HG03432 (cell line): ENCODE results near the gene SPACA6.

Experiments
- ATAC-seq: cut with Tn5 transposase; IDR thresholded peaks from one replicate; pipeline ENCODE4 v1.9.1; 2021; ENCODE audit warnings: mild to moderate bottlenecking, moderate library complexity; ENCODE audit not compliant: unreplicated experiment

Gene SPACA6

DNA sequence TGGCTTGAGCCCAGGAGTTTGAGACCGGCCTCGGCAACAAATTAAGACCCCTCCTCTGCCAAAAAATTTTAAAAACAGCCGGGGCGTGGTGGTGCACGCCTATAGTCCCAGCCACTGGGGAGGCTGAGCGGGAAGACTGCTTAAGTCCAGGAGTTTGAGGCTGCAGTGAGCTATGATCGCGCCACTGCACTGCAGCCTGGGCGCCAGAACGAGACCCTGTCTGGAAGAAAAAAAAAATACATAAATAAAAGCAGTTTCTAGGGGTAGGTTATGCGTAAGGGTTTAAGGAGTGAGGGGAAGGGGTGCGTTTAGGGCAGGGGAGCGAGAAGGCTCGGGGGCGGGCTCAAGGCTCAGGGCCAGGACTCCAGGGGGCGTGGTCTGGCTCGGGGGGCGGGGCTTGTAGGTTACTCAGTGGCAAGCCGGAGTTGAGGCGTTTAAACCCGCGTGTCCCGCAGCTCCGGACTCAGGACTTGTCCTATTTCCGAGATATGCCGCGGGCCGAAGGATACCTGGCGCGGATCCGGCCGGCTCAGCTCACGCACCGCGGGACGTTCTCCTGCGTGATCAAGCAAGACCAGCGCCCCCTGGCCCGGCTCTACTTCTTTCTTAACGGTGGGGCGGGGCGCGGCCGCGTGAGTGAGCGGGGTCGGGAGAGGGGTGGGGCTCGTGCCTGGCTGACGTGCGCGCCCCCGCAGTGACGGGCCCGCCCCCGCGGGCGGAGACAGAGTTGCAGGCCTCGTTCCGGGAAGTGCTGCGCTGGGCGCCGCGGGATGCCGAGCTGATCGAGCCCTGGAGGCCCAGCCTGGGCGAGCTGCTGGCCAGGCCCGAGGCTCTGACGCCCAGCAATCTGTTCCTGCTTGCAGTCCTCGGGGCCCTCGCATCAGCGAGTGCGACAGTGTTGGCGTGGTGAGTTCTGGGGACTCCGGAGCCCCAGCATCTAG, 10.7 kb downstream of the SPACA6 start:
- peak; percentile 95 for ATAC-seq

DNA sequence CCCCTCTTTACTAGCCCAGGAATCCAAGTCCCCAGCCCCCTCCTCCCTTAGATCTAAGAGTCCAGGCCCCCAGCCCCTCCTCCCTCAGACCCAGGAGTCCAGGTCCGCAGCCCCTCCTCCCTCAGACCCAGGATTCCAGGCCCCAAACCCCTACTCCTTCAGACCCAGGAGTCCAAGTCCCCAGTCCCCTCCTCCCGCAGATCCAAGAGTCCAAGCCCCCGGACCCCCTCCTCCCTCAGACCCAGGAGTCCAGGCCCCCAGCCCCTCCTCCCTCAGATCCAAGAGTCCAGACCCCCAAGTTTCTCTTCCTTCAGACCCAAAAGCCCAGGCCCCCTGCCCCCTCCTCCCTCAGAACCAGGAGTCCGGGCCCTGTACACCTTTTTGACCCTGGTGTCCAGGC, 11.5 kb downstream of the SPACA6 start:
- no peak for ATAC-seq

DNA sequence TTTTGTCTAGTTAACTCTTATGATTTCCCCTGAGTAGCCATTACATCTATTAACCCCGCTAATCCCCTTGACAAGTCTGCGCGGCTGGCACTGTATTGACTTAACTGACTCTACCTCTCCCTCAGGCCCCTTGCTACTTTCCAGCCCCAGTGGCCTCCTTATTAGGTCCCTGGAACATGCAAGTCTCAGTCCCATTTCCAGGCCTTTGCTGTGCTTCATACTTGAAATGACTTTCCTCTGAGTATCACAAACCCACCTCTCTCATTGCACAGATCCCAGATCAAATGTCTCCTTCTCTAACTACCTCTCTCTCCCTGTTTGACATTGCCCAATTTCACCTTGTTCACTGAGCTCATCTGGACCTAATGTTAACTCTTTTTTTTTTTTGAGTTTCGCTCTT, 13.2 kb downstream of the SPACA6 start:
- no peak for ATAC-seq

DNA sequence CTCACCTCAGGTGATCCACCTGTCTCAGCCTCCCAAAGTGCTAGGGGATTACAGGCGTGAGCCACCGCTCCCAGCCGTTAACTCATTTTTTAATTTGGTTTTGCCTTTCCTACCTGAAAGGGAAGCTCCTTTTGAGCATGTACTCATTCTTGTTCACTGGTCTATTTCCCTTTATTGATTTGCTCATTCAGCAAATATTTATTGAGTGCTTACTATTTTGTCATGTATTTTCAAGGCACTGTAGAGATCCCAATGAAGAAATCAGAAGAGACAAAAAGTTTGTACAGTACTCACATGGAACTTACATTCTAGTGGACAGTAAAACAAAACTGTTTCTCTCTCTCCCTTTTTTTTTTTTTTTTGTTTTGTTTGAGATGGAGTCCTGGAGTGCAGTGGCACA, 13.8 kb downstream of the SPACA6 start:
- ATAC-seq, result no peak

DNA sequence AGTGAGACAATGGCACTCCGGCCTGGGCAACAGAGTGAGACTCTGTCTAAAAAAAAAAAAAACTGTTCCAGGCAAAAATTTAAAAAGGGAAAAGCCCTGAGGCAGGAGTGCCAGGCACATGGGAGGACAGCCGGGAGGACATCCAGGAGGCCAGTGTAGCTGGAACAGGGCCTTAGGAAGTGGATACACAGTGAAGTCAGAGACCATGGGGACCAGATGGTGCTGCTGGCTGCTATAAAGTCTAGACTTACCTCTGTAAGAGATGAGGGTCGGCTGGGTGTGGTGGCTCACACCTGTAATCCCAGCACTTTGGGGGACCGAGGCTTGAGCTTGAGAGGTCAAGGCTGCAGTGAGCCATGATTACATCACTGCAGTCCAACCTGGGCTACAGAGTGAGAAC, 15.7 kb downstream of the SPACA6 start:
- no peak for ATAC-seq

DNA sequence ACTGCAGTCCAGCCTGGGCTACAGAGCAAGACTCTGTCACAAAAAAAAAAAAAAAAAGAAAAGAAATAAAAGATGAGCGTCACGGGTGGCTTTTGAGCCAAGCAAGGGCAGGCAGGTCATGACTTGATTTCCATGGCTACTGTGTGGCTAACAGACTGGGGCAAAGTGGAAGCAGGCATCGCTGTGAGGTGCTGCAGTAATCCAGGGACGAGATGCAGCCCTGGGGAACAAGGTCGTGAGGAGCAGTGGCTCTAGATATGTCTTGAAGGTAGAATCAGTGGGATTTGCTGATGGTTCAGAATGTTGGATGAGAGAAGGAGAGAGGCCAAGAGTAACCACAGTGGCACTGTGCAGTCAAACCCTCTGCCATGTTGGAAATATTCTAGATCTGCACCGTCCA, 16.4 kb downstream of the SPACA6 start:
- ATAC-seq, result no peak

DNA sequence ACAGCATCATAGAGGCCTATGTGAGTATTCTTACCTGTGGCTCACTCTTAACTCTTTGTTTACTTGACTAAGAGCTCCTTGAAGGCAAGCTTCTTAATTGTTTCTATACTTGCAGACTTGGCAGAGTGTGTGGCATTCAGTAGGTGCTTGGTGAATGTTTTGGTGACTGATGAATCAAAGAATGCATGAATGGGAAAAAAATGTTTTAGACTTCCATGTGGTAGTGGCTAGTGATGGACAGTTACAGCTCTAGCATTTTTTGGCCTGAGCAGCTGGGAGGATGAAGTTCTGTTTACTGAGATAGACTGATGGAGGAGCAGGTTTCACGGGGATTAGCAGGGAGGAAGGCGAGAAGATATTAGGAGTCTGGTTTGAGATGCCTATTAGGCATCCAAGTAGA, 17.0 kb downstream of the SPACA6 start:
- ATAC-seq, result no peak

DNA sequence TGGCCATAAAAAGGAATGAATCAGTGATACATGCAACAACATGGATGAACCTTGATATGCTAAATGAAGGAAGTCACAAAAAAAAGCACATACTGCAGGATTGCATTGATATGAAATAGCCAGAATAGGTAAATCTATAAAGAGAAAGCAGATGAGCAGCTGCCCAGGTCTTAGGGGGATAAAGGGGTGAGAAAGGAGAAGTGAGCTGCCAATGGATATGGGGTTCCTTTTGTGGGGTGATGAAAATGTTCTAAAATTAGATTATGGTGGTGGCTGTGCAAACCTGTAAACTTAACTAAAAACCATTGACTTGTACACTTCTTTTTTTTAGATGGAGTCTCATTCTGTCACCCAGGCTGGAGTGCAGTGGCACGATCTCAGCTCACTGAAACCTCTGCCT, 18.6 kb downstream of the SPACA6 start:
- no peak for ATAC-seq

DNA sequence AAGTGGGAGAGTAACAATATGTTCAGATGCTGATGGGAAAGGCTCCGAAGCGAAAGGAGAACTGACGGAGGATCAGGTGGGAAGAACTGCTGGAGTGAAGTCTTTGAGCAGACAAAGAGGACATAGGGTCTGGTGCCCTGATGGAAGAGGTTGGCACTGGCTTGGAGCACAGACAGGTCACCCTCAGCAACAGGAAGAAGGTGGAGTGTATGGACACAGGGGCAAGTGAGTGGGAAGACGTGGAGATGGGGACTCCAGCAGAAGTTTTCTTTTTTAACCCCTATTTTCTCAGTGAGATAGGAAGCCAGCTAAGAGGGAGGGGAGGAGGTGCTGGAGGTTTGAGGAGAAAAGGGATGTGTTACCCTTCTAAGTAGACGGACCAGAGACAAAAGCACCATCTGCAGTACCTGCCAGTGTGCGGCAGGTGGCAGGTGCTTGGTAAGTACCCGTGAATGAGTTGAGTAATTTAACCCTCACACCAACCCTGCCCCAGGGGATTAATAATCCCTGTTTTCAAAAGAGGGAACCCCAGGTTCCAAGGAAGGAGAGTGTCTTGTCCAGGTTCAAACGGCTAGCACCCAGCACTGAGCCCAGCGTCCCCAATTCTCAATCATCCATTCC, 19.4 kb downstream of the SPACA6 start:
- no peak for ATAC-seq

DNA sequence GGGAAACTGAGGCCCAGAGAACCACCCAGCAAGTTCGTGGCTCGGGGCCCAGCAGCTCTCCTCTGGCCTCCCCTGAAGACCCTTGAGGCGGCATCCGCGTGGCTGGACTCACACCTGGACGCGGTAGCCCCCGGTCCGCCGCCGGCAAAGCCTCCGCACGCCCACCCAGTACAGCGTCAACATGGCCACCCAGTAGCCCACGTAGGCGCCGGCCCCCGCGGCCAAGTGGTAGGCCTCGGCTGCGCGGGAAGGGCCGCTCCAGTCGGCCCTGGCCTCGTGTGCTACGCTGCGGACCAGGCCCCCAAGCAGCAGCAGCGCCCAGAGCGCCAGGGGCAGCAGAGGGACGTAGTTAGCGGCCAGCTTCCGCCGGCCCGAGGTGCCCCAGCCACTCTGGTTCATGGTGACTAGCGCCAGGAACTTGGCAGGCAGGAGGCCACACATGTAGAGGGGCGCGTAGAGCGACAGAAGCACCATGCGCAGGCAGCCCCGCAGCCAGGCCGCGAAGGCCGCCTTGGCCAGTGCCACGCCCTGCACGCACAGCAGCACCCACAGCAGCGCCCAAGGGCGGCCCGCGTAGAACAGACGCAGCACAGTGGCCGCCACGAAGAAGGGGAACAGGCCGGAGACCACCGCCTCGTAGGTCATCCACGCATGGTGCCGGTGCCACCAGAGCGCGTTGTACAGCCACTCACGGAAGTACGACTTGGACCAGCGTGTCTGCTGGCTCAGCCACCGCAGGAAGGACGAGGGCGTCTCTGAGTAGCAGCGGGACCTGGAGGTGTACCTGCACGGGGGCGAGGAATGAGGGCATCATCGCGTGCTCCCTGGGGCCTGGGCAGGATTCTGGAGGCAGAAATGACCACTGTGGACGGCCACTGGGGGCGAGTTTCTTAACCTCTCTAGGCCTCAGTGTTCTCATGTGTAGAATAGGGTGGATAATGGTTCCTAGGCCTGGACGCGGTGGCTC, 20.5 kb downstream of the SPACA6 start:
- ATAC-seq, result no peak

DNA sequence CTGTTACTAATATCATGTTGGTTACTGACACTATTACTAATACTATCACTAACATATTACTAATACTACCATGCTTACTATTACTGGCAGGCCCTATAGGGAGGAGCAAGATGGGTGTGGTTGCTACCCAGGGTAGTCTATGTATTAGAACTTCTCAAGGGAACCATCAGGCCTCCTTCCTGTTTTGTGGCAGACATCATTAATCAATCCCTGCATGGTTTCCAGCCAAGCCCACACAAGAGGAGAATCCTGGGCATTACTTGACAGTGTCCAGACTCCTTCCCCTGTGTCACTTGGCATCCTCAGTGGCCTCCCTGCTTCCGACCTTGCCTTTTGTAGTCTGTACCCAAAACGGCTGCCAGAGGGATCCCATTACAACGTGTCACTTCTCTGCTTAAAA, 21.7 kb downstream of the SPACA6 start:
- no peak for ATAC-seq

DNA sequence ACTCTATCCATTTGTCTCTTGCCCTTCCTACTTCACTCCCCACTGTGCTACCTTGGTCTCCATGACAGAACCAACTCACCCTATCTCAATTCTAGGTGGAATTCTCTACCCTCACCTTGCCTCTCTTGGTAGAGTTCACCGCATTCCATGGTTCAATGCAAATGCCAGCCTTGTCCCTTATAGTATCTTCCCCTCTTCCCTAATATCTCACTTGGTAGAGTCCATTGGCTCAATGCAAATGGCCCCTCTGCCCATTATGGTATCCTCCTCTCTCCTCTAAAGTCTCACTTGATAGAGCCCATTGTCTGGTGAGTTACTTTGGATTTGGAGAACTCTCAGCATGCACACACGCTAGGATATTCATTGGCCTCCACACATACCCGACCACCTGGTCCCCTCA, 22.7 kb downstream of the SPACA6 start:
- ATAC-seq, result no peak

DNA sequence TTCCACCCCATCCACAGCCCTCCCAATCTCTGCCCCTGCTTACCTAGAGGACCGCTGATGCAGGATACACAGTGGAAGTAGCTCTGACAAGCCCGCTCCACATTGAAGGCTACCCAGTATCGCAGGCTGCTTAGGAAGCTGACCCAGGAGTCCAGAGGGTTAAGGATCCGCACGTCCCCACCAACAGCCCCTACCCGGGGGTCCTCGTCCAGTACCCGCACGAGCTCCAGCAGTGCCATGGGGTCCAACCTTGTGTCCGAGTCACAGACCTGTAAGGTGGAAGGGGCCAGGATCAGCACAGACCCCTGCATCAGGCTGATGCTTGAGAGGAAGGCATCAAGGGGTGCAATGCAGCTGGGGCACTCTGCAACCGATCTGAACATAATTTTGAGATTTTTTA, 23.8 kb downstream of the SPACA6 start:
- no peak for ATAC-seq

DNA sequence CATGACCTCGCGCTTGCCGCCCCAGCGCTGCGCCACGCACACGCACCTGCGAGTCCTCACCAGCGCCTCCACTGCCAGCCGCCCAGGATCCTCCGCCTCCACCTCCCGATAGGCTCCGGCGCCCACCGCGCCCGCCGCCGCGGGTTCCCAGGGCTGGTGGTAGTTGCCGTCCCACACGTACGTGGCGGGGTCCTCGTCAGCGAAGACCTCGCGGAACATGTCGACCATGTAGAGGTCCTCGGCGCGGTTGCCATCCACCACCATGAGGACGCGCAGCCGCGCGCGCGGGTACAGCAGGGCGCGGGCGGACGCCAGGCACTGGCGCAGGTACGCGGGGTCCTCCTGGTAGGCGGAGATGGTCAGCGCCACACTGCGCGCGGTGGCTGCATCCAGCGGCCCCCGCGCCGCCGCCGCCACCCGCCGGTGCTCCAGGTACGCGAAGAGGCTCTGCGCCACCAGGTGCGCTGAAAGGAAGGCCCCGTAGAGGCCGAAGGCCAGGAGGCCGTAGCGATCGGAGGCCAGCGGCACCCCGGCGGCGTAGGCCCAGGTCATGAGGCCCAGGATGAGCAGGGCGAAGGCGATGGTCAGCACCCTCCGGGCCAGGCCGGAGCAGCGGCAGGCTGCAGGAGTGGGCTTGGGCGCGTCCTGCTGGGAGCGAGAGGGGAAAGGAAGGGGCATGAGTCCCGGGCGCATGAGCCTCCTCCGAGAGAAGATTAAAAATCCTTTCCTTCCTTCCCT, 26.3 kb downstream of the SPACA6 start:
- no peak for ATAC-seq

DNA sequence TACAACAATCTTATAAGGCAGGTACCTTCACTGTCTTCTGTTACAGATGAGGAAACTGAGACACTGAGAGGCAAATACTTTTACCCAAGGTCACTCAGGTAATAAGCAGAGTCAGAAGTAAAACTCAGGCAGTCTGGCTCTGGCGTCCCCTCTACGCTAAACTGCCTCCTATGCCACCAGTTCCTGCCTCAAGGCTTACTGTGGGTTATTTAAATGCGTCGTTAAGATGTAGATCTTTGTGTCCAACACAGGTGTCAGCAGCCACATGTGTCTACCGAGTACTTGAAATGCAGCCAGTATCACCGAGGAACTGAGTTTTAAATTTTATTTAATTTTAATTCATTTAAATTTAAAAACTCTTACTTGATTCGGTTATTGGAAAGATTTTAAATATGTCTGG, 28.8 kb downstream of the SPACA6 start:
- no peak for ATAC-seq

DNA sequence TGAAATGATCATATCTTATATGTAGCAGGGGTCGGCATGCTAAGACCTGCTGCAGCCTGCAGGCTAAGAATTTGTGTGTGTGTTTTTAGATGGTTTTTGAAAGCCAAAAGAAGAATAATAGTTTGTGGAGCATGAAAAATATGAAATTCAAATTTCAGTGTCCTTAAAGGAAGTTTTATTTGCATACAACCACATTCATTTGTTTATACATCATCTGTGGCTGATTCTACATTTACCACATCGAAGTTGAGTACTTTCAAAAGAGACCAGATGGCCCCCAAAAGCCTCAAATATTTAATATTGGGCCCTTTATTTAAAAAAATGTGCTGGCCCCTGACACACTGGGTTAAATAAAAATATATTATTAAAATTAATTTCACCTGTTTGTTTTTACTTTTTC, 29.4 kb downstream of the SPACA6 start:
- no peak for ATAC-seq

DNA sequence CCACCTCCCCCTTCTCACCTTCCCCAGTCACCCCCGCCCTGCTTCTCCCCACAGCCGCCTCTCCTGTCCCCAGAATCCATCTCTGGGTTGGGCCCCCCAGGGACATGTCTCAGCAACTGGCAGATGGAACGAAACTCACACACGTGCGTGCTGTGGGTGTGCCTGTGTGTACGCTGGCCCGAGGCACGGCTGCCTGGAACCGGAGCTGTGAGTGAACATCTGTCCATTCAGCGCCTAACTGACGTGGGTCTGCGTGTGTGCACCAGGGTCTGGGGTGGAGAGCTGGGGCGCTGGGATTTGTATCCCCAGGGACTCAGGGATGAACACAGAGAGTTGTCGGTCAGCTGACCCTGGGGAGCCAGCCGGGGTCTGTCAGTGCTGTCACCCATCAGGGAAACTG, 31.4 kb downstream of the SPACA6 start:
- ATAC-seq, result no peak

DNA sequence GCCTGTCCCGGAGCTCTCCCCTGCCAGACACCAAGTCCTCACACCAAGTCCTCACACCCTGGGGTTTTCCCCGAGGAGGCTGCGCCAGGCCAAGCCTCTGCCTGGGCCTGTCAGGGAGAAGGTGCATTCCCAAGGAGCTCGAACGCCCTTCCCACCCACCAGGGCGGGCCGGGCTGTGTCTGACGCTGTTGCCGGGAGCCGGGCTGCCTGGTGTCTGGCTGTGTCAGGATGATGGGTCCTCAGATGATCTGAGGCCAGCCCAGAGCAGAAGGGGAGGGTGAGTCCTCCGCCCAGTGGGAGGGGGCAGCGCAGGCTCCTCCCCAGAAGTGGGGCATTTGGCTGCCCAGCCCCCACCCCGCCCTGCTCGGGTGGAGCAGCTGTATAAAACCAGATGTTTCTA, 32.9 kb downstream of the SPACA6 start:
- ATAC-seq, result no peak

DNA sequence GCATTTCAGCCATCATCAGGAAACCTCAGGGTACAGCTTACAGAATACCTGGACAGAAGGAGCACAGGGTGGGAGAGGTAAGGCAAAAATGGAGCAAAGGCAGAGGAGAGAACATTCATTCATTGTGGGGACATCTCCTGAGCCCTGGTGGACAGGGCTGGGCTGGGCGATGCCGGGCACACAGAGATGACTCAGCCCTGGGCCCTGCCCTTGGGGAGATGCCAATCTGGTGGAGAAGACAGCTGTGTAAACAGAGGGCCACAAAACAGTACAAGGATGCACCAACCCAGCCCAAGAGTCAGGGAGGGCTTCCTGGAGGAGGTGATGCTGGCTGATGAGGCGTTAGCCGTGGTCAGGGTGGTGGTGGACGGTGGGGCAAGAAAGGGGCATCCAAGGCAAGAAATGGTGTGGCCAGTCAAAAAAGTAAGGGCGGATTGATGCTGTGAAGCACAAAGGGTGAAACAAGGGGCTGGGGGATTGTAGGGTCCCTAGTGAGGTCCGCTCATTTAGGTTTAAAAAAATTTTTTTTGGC, 34.3 kb downstream of the SPACA6 start:
- no peak for ATAC-seq

DNA sequence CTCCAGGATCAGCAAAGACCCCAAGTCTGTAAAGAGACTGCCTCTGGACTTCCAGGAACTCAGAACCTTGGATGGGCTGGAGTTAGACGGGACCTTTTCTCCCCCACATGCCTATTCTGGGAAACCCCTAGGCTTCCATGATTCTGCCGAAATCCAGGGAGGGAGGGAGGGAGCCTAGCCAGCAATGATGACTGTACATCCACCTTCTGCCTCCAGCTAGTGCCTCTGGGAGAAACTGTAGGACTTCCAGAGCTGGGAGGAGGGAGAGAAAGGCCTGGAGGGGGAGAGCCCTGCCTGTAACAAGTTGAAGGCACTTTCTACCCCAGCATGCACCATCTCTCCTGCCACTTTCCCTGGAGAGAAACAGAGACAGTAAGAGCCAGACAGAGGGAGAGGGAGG, 36.7 kb downstream of the SPACA6 start:
- ATAC-seq, result no peak
